Gastroesophageal sphincter (tissue), 3 donors: ENCODE data around the gene UGDH.

ENCODE experiments used
- CTCF ChIP-seq, 4 experiments: fragments of 200-600 bp in 2 of 4; fragments of 450-650 bp in 2 of 4; sonication (generic) in 1 of 4; IDR thresholded peaks; one replicate each; pipeline ENCODE4 v1.5.1; 2017 to 2019; ENCODE audit warnings: antibody characterized with exemption in 4 of 4, mild to moderate bottlenecking in 2 of 4, moderate library complexity in 2 of 4
- POLR2A ChIP-seq, 2 donors: fragments of 450-650 bp; IDR thresholded peaks; one replicate each; pipeline ENCODE4 v1.6.1; 2017; ENCODE audit warnings: antibody characterized with exemption in 2 of 2, mild to moderate bottlenecking in 2 of 2, moderate library complexity in 1 of 2
- POLR2AphosphoS5 ChIP-seq: sonication (generic); formaldehyde crosslinking; IDR thresholded peaks from one replicate; pipeline ENCODE4 v1.6.1; 2017; ENCODE audit warnings: antibody characterized with exemption

GRCh38 chr4:39555472-39555871 is 28.2 kb upstream of the UGDH start:
- TF ChIP-seq POLR2A (IDR thresholded peaks at IDR 0.05) = no peak
- TF ChIP-seq CTCF (IDR thresholded peaks at IDR 0.05) = no peak
- no peak for TF ChIP-seq POLR2AphosphoS5
